Muscle layer of duodenum (tissue), 2 donors: ENCODE measurements around the gene GULP1.

Experiments
- H3K27ac ChIP-seq: one replicate; pipeline ENCODE4 v1.7.0; 2013; ENCODE audit warnings: mild to moderate bottlenecking, low read length
- H3K27me3 ChIP-seq: one replicate; pipeline ENCODE4 v1.7.0; 2013; ENCODE audit warnings: low read depth, mild to moderate bottlenecking, control low read depth, low read length
- H3K36me3 ChIP-seq, 2 donors: one replicate each; pipeline ENCODE4 v1.7.0; 2013; ENCODE audit warnings: low read length in 2 of 2, control low read depth in 1 of 2, mild to moderate bottlenecking in 1 of 2; ENCODE audit not compliant: insufficient read depth in 2 of 2, control insufficient read depth in 1 of 2
- H3K4me1 ChIP-seq, 2 donors: one replicate each; pipeline ENCODE4 v1.7.0; 2013; ENCODE audit warnings: low read length in 2 of 2, mild to moderate bottlenecking in 2 of 2, control low read depth in 1 of 2, moderate library complexity in 1 of 2; ENCODE audit not compliant: insufficient read depth in 2 of 2, control insufficient read depth in 1 of 2
- H3K4me3 ChIP-seq, 2 donors: one replicate each; pipeline ENCODE4 v1.7.0; 2013; ENCODE audit warnings: low read length in 2 of 2, low read depth in 1 of 2, mild to moderate bottlenecking in 1 of 2
- H3K9me3 ChIP-seq, 2 donors: one replicate each; pipeline ENCODE4 v1.7.0; 2013; ENCODE audit warnings: low read length in 2 of 2, control low read depth in 1 of 2, mild to moderate bottlenecking in 1 of 2; ENCODE audit not compliant: control insufficient read depth in 1 of 2
- donor health status: healthy.

Gene GULP1

GRCh38 chr2:188345426-188345825 is 53.8 kb downstream of the GULP1 start:
- Histone ChIP-seq H3K4me1 (peaks cover 0 to 6% of the 10 kb centered on the region in 2 donors), H3K27ac (no peak overlapping the region), H3K36me3 (no peaks in the 10 kb centered on the region), H3K9me3 (no peaks in the 10 kb centered on the region), H3K27me3 (no peaks in the 10 kb centered on the region), H3K4me3 (no peak overlapping the region)

GRCh38 chr2:188345831-188346458 is 54.3 kb downstream of the GULP1 start:
- no peaks in the 10 kb centered on the region for H3K27me3 ChIP-seq
- no peaks in the 10 kb centered on the region for H3K36me3 ChIP-seq

GRCh38 chr2:188349019-188349418 is 57.3 kb downstream of the GULP1 start:
- no peak overlapping the region for H3K27ac ChIP-seq
- no peaks in the 10 kb centered on the region for H3K9me3 ChIP-seq
- no peaks in the 10 kb centered on the region for H3K27me3 ChIP-seq
- H3K4me3 ChIP-seq, result no peak overlapping the region
- H3K36me3 ChIP-seq, result no peaks in the 10 kb centered on the region
- peaks cover 0 to 6% of the 10 kb centered on the region in 2 donors for H3K4me1 ChIP-seq

More at GRCh38 chr2:188345831-188346458, 54.3 kb downstream of the GULP1 start:
- H3K27ac ChIP-seq, result no peak overlapping the region
- H3K4me3 ChIP-seq, result no peak overlapping the region
- H3K4me1 ChIP-seq, result peaks cover 0 to 6% of the 10 kb centered on the region in 2 donors
- no peaks in the 10 kb centered on the region for H3K9me3 ChIP-seq

GRCh38 chr2:188353282-188353681 is 61.6 kb downstream of the GULP1 start:
- Histone ChIP-seq H3K4me3 (no peak overlapping the region), H3K27ac (no peak overlapping the region), H3K36me3 (no peaks in the 10 kb centered on the region), H3K9me3 (no peaks in the 10 kb centered on the region), H3K4me1 (no peaks in the 10 kb centered on the region), H3K27me3 (no peaks in the 10 kb centered on the region)

- Histone ChIP-seq H3K4me1 (peaks cover 0 to 8% of the 10 kb centered on the region in 2 donors), H3K4me3 (no peak overlapping the region), H3K9me3 (no peaks in the 10 kb centered on the region), H3K27ac (no peak overlapping the region), H3K36me3 (no peaks in the 10 kb centered on the region), H3K27me3 (no peaks in the 10 kb centered on the region)
Observed at GRCh38 chr2:188360485-188361263, 69.0 kb downstream of the GULP1 start.

- H3K4me1 ChIP-seq, result peaks cover 0 to 8% of the 10 kb centered on the region in 2 donors
- H3K4me3 ChIP-seq, result no peak overlapping the region
- H3K27me3 ChIP-seq, result no peaks in the 10 kb centered on the region
- no peaks in the 10 kb centered on the region for H3K36me3 ChIP-seq
- H3K9me3 ChIP-seq, result no peaks in the 10 kb centered on the region
- H3K27ac ChIP-seq, result no peak overlapping the region
Observed at GRCh38 chr2:188364033-188364630, 72.5 kb downstream of the GULP1 start.

- no peaks in the 10 kb centered on the region for H3K27me3 ChIP-seq
- no peak overlapping the region for H3K4me3 ChIP-seq
- H3K4me1 ChIP-seq, result peaks cover 0 to 3% of the 10 kb centered on the region in 2 donors
- no peak overlapping the region for H3K27ac ChIP-seq
- H3K36me3 ChIP-seq, result no peaks in the 10 kb centered on the region
- no peaks in the 10 kb centered on the region for H3K9me3 ChIP-seq
Observed at GRCh38 chr2:188365058-188365641, 73.5 kb downstream of the GULP1 start.

- Histone ChIP-seq H3K4me1 (no peaks in the 10 kb centered on the region), H3K27ac (no peak overlapping the region), H3K36me3 (no peaks in the 10 kb centered on the region), H3K9me3 (no peaks in the 10 kb centered on the region), H3K27me3 (no peaks in the 10 kb centered on the region), H3K4me3 (no peak overlapping the region)
Observed at GRCh38 chr2:188367164-188367563, 75.5 kb downstream of the GULP1 start.

- H3K36me3 ChIP-seq, result no peaks in the 10 kb centered on the region
- H3K27me3 ChIP-seq, result no peaks in the 10 kb centered on the region
- H3K9me3 ChIP-seq, result no peaks in the 10 kb centered on the region
- no peaks in the 10 kb centered on the region for H3K4me1 ChIP-seq
- no peak overlapping the region for H3K4me3 ChIP-seq
- H3K27ac ChIP-seq, result no peak overlapping the region
Observed at GRCh38 chr2:188369365-188369764, 77.7 kb downstream of the GULP1 start.

GRCh38 chr2:188378371-188378950 is 86.8 kb downstream of the GULP1 start:
- no peak overlapping the region for H3K27ac ChIP-seq
- peaks cover 0 to 3% of the 10 kb centered on the region in 2 donors for H3K4me1 ChIP-seq
- no peaks in the 10 kb centered on the region for H3K27me3 ChIP-seq
- H3K4me3 ChIP-seq, result no peak overlapping the region
- no peaks in the 10 kb centered on the region for H3K36me3 ChIP-seq
- no peaks in the 10 kb centered on the region for H3K9me3 ChIP-seq

- Histone ChIP-seq H3K36me3 (peaks cover 0 to 3% of the 10 kb centered on the region in 2 donors), H3K27ac (no peak overlapping the region), H3K9me3 (no peaks in the 10 kb centered on the region), H3K27me3 (no peaks in the 10 kb centered on the region), H3K4me3 (no peak overlapping the region), H3K4me1 (peaks cover 0 to 3% of the 10 kb centered on the region in 2 donors)
Observed at GRCh38 chr2:188379748-188380147, 88.1 kb downstream of the GULP1 start.
